Cardiac fibroblast (primary cell): ENCODE results near the gene CLEC18C.
A peak's percentile ranks its signal among the peaks of the same experiment; 100 is the strongest.
"Not testable (repeated sequence)": the region's sequence is repeated elsewhere in the genome, so short reads cannot be mapped to it uniquely, and the experiment has no call there.

Experiments used
- DNase-seq, 2 donors: peaks; one replicate each; pipeline versions ENCODE4 v3.0.0 to v3.0.0-alpha.2; 2010; ENCODE audit warnings: low read depth in 2 of 2
- H3K4me3 ChIP-seq, 2 donors: replicated peaks in 1 of 2; 1 replicate in 1 of 2; 2 replicates in 1 of 2; pipeline ENCODE4 v1.5.1; 2011; ENCODE audit warnings: low read depth in 2 of 2, low read length in 2 of 2, mild to moderate bottlenecking in 2 of 2, moderate library complexity in 1 of 2
- TF ChIP-seq, protein P1 (sequence below): IDR thresholded peaks from one replicate; pipeline ENCODE4 v1.5.1; 2011; ENCODE audit warnings: low read depth, mild to moderate bottlenecking, low read length, inconsistent platforms

CLEC18C gene

DNA sequence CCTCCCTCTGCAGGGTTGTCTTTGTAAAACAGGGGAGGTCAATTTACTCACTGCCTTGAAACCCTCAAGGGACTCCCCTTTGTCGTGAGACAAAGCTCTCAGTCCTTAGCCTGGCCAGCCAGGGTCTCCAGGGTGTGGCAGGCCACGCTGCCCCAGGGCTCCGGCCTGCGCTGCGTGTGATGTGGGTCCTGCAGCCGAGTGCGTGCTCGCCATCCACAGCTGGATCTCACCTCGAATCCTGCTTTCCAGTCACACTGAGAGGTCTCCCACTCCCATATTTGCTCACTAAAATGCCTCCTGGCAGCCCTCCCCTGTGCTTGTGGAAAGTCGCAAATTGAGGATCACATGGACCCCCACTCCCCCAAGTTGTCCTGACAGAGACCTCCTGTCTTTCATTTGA is 10.0 kb upstream of the CLEC18C start:
- TF ChIP-seq, protein P1, sequence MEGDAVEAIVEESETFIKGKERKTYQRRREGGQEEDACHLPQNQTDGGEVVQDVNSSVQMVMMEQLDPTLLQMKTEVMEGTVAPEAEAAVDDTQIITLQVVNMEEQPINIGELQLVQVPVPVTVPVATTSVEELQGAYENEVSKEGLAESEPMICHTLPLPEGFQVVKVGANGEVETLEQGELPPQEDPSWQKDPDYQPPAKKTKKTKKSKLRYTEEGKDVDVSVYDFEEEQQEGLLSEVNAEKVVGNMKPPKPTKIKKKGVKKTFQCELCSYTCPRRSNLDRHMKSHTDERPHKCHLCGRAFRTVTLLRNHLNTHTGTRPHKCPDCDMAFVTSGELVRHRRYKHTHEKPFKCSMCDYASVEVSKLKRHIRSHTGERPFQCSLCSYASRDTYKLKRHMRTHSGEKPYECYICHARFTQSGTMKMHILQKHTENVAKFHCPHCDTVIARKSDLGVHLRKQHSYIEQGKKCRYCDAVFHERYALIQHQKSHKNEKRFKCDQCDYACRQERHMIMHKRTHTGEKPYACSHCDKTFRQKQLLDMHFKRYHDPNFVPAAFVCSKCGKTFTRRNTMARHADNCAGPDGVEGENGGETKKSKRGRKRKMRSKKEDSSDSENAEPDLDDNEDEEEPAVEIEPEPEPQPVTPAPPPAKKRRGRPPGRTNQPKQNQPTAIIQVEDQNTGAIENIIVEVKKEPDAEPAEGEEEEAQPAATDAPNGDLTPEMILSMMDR, result no peak
- DNase-seq, result no peak

DNA sequence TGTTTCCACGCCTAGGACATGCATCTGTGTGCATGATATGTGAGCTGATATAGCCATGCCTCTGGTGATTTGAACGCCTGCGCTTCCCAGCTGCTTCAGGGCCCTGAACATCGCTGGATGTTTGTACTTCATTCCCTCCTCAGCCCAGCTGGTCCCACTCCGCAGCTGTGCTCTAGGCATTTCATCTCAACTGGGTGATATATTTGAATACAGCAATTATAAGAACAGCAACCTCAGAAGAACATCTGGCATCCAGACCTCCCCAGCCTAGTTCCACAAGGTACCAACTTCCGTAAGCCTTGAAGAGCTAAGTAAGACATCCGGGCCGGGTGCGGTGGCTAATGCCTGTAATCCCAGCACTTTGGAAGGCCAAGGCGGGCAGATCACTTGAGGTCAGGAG is 6.9 kb upstream of the CLEC18C start:
- not testable (repeated sequence) for DNase-seq, H3K4me3 ChIP-seq

More for the DNA sequence above, 10.0 kb upstream of the CLEC18C start:
- no peak overlapping the region for H3K4me3 ChIP-seq

DNA sequence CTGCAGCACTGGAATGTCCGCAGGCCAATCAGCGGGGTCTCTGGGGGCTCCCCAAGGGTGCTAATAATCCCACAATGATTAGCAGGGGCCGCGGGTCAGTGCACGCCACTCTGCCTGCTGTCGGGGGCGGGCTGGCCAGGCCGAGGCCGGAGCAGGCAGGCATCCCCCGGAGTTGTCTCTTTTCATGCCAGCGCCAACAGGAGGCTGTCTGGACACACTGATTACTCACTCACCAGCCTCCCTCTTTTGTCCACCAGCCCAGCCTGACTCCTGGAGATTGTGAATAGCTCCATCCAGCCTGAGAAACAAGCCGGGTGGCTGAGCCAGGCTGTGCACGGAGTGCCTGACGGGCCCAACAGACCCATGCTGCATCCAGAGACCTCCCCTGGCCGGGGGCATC is 329 bp downstream of the CLEC18C start:
- DNase-seq, H3K4me3 ChIP-seq: not testable (repeated sequence)

DNA sequence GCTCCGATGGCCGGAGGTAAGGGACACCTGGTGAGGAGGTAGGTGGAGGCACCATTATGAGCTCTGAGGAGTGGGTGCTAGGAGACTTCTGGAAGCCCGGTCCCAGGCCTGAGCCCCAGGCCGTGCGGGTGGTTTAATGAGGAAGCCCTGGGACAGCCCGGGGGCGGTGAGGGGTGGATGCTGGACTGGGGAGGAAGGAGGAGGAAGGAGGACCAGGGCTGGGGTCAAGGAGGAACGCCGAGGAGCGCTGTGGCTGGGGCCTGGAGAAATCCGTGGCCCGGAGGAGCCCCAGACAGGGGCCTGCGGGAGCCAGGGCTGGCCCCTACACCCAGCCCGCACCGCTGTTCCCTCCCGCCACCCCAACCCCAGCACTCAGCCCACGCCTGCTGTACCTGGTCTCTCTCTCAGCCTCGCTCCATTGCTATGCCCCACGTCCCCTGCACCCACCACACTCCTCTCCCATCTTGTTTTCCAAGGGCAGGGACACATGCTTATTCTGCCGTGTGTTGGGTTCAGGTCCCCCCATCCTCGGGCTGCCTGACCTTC is 873 bp downstream of the CLEC18C start:
- H3K4me3 ChIP-seq, DNase-seq: not testable (repeated sequence)

DNA sequence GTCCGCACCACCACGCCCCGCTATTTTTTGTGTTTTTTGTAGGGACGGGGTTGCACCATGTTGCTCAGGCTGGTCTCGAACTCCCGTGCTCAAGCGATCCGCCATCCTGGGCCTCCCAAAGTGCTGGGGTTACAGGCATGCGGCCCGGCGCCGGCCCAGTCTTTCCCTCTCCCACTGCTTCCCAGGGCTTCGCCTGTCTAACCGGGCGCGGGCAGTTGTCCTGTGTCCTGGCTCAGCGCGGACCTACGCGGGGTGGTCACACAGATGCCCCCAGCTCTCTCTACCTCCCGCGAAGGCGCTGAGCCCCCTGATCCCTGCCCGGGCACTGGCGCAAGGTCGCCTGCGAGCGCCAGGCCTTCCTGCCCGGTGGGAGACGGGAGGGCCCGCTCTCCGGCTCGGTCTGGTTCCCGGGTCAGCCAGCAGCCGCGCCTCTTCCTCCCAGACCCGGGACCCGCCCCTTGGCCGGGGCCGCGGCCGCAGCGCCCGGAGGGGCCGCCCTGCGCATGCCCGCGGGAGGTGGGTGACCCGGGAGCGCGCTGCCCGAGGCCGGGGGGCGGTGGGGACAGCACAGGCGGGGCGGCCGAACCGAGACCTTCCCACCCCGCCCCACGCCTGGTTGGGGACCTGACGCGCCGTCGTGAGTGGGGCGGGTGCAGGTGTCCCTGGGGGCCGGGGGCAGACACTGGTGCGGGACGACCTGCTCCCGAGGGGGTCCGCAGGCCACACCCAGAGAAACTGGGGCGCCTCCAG is 14.4 kb downstream of the CLEC18C start:
- DNase-seq, result not testable (repeated sequence)
- H3K4me3 ChIP-seq, result peak overlapping the region in 1 of 2 donors; percentile 19

DNA sequence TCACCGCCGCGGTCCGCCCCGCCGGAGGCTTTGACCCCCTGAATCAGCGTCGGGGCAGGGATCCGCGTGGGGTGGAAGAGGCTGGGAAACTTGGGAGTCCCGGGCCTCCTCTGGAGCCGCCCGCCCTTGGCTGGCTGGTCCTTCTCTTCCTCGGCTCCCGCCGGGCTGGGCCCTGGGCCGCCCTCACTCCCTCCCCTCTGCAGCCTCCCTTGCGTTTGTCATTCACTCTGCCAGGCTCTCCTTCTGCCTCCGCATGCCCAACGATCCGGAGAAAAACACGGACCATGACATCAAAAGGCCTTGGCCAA is 15.0 kb downstream of the CLEC18C start:
- peak in 1 of 2 donors; percentile 6 for DNase-seq
- H3K4me3 ChIP-seq, result peak overlapping the region in 1 of 2 donors; percentile 19

DNA sequence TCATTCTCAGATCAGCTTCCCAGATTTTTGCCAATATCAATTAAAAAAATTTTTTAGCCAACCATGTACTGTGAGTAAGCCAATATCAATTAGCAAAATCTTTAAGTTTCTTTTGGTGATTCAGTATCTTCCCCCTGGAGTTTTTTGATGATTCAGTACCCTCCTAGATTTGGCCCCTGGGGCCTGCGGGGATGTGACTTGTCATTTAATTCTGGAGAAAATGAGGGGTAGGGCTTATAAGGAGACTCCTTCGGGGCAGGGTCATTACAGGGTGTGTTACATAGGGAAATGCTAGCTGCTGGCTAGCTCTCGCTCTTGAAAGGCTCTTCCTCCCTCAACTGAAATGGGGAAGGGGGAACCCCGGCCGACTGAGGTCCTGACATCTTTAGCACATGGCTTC is 17.0 kb downstream of the CLEC18C start:
- not testable (repeated sequence) for DNase-seq

DNA sequence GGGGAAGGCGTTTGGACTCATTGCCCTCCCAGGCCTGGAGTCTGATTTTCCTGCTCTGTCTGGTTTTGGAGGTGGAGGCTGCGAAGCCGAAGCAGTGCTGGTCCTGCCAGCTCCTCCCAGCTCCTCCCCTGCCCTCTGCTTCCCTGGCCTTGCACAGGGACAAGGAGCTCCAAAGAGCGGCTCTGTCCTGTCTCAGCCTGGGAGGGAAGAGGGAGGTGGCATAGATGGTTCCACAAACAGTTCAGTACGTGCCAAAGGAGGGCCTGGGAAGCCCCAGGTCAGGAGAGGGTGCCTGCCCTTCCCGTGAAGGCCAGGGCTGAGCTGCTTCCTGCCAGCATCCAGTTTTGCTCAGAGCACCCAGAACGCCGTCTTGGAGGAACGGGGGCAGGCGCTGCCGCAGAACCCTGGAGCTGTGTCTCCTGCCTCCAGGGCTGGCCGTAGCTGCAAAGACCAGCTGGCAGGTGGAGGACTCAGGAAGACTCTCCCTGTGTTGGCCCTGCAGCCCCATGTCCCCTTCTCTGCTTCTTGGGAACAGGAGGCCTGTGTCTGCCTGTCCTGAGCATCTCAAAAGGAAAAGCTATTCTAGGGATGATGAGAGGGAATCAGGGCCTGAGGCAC is 23.2 kb downstream of the CLEC18C start:
- DNase-seq, H3K4me3 ChIP-seq: not testable (repeated sequence)

More for the DNA sequence above, 17.0 kb downstream of the CLEC18C start:
- H3K4me3 ChIP-seq, result not testable (repeated sequence)

DNA sequence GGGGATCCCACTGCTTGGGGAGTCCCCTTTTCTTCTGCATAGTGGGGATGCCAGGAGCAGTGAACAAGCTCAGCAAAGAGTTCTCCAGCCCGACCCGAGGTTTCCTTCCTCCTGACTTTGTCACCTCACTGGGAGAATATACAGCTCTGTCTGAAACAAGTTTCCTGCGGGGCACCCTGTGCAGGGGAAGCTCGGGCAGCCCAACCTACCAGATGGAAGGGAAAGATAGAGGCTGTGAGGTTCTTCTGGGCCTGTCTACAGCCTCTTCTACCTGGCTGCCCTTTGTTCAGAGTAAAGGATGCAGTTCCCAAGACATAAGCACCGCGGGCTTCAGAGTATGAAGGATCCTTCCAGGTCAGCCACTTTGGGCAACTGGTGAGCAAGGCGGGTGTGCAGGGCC is 24.0 kb downstream of the CLEC18C start:
- DNase-seq, result not testable (repeated sequence)

DNA sequence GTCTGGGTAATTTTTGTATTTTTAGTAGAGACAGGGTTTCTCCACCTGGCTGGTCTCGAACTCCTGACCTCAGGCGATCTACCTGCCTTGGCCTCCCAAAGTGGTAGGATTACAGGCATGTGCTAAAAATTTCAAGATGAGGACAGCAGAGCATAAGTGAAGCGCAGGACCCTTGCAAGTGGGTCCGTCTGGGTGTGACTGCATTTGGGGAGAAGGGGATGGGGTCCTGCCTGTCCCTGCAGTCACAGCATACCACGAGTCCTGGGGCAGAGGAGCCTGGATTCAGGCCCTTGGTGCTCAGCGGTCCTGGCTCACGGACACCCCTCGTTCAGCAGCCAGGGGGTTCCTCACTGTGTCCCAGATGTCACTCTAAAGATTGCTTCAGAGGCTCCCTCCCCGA is 24.6 kb downstream of the CLEC18C start:
- H3K4me3 ChIP-seq, DNase-seq: not testable (repeated sequence)

More for the DNA sequence above, 24.0 kb downstream of the CLEC18C start:
- H3K4me3 ChIP-seq, result not testable (repeated sequence)

DNA sequence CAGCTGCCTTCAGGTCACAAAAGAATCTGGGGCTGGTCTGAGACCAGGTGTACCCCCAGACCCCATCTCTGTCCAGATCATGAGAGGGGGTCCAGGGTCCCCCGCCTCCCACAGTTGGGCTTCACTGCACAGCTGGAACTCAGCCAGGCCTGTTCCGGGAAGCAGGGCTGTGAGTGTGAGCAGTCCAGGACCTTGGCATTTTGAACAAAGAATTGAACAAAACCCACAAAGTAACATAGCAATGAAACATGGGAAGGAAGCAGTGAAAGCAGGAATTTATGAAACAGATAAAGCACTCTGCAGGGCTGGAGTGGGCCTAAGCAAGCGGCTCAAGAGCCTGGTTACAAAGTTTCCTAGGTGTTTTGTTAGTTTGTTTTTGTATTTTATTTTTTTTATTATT is 25.1 kb downstream of the CLEC18C start:
- DNase-seq, result peak; percentile 22 to 54
- not testable (repeated sequence) for H3K4me3 ChIP-seq

DNA sequence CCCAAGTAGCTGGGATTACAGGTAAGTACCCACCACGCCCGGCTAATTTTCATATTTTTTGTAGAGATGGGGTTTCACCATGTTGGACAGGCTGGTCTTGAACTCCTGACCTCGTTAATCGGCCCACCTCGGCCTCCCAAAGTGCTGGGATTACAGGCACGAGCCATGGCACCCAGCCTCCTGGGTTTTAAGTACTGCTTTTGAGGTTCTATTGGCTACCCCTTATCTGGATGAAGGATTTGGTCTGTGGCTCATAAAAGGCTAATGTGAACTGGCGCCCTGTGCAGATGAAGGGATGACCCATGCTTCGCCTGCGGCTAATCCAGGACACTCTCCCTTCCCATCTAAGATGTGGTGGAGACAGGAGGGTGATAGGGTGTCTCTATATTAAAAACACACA is 25.6 kb downstream of the CLEC18C start:
- not testable (repeated sequence) for DNase-seq, H3K4me3 ChIP-seq

DNA sequence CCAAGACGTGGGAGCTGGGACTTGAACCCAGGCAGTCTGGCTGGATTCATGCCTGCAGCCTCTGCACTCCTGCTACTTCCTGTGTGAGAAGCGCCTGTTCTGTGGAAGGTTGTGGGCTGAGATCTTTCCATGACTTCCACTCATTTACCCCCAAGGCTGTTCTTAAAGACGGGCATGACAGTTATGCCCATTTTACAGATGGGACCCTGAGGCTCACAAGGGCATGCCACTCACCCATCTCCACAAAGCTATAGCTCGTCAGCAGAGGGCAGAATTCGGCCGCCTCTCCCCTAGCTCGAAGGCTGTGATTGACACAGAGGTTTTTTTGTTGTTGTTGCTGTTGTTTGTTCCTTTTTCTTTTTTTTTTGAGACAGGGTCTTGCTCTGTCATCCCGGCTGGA is 26.5 kb downstream of the CLEC18C start:
- not testable (repeated sequence) for H3K4me3 ChIP-seq, DNase-seq

DNA sequence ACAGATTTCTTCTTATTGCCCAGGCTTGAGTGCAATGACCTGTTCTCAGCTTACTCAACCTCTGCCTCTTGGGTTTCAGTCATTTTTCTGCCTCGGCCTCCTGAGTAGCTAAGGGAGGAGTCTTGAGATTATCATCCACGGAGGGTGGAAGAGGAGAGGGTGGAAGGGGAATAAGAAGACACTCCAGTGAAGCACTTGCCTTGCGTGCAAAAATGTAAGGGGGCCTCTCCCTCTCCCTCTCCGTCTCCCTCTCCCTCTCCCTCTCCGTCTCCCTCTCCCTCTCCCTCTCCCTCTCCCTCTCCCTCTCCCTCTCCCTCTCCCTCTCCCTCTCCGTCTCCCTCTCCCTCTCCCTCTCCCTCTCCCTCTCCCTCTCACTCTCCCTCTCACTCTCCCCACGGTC is 29.9 kb downstream of the CLEC18C start:
- H3K4me3 ChIP-seq, result not testable (repeated sequence)
- peak in 1 of 2 donors; percentile 2 for DNase-seq

DNA sequence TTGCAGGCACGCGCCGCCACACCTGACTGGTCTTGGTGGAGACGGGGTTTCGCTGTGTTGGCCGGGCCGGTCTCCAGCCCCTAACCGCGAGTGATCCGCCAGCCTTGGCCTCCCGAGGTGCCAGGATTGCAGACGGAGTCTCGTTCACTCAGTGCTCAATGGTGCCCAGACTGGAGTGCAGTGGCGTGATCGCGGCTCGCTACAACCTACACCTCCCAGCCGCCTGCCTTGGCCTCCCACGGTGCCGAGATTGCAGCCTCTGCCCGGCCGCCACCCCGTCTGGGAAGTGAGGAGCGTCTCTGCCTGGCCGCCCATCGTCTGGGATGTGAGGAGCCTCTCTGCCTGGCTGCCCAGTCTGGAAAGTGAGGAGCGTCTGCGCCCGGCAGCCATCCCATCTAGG is 30.4 kb downstream of the CLEC18C start:
- not testable (repeated sequence) for DNase-seq, H3K4me3 ChIP-seq

DNA sequence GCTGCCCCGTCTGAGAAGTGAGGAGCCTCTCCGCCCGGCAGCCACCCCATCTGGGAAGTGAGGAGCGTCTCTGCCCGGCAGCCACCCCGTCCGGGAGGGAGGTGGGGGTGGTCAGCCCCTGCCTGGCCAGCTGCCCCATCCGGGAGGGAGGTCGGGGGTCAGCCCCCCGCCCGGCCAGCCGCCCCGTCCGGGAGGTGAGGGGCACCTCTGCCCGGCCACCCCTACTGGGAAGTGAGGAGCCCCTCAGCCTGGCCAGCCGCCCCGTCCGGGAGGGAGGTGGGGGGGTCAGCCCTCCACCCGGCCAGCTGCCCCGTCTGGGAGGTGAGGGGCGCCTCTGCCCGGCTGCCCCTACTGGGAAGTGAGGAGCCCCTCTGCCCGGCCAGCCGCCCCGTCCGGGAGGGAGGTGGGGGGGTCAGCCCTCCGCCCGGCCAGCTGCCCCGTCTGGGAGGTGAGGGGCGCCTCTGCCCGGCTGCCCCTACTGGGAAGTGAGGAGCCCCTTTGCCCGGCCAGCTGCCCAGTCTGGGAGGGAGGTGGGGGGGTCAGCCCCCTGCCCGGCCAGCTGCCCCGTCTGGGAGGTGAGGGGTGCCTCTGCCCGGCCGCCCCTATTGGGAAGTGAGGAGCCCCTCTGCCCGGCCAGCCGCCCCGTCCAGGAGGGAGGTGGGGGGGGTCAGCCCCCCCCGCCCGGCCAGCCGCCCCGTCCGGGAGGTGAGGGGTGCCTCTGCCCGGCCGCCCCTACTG is 31.2 kb downstream of the CLEC18C start:
- not testable (repeated sequence) for H3K4me3 ChIP-seq, DNase-seq

DNA sequence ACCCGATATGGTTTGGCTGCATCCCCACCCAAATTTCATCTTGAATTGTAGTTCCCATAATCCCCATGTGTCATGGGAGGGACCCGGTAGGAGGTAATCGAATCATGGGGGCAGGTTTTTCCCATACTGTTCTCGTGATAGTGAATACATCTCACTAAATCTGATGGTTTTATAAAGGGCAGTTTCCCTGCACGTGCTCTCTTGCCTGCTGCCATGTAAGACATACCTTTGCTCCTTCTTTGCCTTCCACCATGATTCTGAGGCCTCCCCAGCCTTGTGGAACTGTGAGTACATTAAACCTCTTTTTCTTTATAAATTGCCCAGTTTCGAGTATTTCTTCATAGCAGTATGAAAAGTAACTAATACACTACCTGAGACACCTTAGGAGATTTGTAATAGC is 32.8 kb downstream of the CLEC18C start:
- not testable (repeated sequence) for DNase-seq, H3K4me3 ChIP-seq
